KBM-7 (cell line): ENCODE results near the gene TLCD1.

ENCODE experiments used
- DNase-seq: peaks from one replicate; pipeline ENCODE4 v3.0.0-alpha.2; 2015
- in situ Hi-C: fragments of 300-500 bp; cut with MboI; formaldehyde crosslinking; loops from 2 replicates; pipeline ENCODE4 v1.14.3; 2020; ENCODE audit warnings: low sequenced_read_pairs, low pct_unique_long_range_greater_than_20kb, mixed read lengths

TLCD1 gene

DNA sequence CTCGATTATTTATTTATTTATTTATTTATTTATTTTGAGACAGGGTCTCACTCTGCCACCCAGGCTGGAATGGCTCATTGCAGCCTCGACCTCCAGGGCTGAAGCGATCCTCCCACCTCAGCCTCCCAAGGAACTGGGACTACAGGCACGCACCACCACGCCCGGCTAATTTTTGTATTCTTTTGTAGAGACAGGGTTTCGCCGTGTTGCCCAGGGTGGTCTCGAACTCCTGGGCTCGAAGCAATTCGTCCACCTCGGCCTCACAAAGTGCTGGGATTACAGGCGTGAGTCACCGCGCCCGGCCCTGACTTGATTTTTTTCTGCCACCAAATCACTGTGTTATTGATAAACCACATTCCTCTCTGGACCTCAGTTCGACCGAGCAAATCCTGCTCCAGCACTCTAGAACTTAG, 7.0 kb downstream of the TLCD1 start:
- in situ Hi-C loops, result no loop called here
- no peak for DNase-seq

DNA sequence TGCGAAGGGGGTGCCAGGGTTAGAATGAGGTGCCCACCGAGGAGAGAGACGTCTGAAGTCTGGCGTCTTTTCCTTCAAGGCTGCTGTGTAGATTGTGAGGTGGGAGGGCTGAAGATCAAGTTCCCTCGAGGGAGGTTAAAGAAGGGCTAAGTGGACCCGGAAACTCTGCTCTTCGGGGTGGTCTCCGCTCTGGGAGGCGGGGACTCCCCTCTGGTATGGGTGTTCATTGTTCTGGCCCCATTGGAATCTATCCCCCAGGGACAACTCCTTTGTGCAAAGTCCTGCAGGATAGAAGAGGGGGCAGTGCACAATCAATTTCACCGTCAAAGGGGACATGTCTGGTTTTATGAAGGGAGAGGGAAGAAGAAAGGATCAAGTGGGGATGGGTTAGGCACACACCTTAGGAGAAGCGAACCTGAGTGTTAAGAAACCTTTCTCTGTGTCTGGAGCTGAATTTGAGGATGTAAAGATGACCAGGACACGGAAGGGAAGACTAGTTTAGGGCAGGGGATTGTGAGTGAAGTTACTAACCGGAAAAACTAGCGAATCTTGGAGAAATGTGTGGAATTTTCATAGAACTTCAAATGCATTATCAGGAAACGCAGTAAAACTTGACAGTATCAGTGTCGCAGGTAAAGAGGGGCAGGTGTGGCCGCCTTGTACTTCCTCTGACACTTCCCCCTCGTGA, 7.6 kb downstream of the TLCD1 start:
- no peak for DNase-seq
- in situ Hi-C loops, result no loop called here

DNA sequence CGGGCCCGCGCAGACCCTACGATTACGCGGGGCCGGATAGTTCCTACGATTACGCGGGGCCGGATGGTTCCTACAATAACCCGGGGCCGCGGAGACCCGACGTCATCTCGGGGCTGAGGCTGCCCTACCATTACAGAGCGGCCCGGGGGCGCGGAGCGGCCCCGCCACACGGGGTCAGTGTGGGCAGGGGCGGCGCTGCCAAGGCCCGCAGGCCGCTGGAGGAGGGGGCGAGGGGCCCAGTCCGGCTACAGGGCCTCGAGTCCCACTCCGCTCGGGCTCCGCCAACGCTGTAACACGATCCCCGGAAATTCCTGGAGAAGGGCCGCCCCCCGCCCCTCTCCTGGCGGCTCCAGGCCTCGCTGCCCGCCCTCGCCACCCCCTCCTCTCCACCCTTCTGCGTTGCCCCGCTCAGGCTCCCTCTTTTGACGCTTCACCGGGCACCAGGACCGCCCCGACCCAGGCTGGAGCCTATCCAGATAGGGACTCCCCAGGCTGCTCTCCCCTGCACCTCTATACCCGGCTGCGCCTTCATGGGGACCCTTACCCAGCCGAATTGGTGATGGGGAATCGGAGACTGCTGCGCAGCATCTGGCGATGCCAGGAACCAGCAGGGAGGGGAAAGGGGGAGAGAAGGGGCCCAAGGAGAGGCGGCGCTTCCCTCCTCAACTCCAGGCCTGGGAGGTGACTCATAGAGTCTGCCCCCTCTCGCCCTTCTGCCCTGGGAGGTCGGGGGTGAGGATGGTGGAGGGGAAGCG, 8.3 kb downstream of the TLCD1 start, which contains the start of gene RAB34:
RAB34 (minus strand) TSS at position 291 of the 755 bp plus-strand sequence. CDS start 602 bp downstream, outside the sequence.
- in situ Hi-C loops, result no loop called here
- no peak for DNase-seq

DNA sequence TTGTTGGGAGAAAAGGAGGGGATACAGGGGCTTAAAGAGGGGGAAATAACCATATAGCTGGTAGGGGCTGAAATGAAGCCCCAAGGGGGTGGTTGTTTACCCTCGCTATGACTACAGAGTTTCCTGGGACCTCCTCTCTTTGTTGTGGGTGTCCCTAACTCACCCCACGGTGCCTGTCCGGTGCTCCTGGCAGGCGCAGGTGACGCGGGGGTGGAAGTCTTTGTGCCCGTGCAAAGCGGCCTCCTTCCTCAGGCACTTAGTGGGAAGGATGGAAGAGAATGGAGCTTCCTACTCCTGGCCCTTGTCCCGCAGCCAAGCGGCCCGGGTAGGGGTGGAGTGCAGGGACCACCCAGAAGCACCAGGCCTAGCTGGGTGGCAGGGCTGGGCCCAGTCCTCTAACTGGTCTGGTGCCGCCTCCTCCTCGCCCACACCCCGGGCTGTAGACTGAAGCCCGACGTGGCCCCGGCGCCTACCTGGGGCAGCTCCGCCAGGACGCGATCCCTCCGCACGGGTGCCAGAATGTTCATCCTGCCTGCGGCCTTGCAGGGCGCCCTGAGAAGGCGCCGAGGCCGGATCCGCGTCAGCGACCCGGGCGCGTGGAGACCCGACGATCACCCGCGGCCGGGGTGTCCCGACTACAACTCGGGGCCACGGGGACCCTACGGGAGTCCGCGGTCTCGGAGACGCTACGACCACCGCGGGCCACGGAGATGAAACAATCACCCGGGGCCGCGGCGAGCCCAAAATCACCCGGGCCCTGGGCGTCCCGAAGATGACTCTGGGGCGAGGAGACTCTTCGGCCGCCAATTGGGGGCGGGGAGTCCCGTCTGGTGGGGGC, 9.1 kb downstream of the TLCD1 start:
- in situ Hi-C loops, result no loop called here

DNA sequence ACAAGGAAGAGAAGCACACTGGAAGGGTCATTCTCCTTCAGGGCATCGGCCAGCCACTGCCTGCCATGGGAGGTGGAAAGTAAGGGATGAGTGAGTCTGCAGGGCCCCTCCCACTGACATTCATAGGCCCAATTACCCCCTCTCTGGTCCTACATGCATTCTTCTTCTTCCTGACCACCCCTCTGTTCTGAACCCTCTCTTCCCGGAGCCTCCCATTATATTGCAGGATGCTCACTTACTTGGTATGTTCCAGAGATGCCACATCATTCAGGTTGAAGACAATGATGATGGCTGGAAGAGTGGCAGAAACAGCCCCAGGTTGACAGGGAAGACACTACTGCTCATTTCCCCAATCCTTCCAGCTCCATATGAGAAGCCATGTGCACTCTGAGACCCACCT, 10.8 kb downstream of the TLCD1 start:
- in situ Hi-C loops, result no loop called here
- no peak for DNase-seq

More for the DNA sequence above, 9.1 kb downstream of the TLCD1 start:
- DNase-seq, result no peak

DNA sequence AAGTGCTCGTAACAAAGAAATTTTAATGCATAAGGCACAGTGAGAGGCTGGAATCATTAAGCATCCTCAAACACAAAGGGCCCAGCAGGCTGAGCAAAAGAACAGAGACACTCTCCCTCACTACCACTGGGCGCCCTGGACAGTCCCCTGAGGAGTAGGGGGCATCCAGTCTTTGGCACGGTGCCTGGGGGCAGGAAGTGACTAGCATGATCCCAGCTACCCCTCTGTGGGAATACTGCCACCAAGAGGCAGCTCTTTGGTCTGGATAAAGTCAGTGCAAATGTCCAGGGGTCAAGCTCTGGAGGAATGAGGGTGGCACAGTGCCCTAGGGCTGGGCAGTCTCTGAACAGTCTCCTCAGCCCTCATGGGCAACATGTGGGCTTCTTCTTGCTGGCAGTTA, 11.8 kb downstream of the TLCD1 start:
- DNase-seq, result no peak
- in situ Hi-C loops, result no loop called here

DNA sequence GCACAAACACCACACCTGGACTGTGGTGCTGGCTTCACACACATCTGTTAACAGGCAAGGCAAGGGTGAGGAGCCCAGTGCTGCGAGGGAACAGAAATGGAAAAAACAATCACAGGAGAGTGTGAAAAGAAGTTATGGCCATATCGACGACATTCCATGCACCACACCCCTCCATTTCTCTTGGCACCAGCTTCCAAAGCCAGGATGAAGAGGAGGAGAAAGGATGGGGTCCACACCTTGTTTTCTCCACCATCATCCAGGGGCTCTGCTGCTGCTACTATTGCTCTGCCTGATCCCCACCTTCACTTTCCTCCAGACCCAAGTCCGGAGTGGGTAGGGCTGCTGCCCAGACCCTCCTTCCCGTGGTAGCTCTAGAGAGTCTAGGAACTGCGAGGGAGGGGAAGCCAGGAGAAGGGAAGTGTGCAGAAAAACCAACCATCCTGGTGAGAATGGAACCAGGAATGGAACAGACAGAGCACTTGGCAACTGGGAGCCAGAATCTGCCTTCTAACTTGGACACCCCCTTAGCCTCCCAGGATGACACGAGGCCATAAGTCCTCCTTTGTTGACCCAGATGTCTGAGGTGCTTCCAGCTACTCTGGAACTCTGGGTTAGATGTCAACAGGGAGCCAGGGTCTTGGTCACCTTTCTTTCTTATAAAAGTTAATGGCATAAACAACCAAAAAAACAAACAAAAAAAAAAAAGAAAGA, 13.2 kb downstream of the TLCD1 start:
- in situ Hi-C loops, result no loop called here
- DNase-seq, result no peak

DNA sequence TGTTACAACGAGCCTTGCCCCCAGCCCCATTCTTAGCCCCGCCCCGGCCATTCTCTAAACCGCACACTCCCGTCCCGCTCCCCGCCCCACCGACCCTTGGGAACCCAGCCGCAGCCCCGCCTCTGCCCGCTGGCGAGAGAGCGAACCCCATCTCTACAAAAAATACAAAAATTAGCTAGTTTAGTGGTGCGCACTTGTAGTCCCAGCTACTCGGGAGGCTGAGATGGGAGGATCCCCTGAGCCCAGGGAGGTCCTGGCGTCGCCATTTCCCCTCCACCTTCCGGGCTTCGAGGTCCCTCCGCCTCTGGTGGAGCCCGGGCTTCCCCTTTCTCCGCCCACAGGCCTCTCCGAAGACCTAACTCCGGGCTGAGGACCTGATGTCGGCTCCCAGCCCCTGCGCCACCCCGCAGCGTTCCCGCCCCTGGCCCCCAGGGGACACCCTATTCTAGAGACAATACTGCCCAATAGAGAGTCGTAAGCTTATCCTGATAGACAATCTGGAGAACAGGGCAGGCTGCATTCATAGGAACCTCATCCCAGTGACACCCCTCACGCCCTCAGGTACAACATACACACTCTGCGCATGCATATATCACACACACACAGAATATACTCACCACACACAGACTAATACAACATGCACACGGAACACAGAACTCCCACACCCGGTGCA, 13.9 kb downstream of the TLCD1 start:
- DNase-seq, result peak; percentile 81
- in situ Hi-C loops, result no loop called here

DNA sequence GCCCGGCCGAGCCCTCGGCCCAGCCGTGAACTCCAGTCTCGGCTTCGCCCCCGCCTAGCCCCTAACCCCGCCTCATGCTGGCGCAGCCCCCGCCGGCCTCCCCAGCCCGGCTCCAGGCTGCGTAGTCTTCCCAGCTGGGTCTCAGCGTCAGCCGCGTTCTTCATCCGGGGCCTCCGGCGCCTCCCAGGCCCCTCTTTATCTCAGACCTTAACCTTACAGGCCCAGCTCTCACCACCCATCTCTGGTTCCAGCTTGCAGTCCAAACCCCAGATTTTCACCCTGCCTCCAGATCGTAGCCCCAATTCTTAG, 14.4 kb downstream of the TLCD1 start, which contains the start of gene PROCA1:
PROCA1 (minus strand) TSS at position 166 of the 309 bp plus-strand sequence. CDS start 228 bp downstream, outside the sequence.
- DNase-seq, result no peak
- in situ Hi-C loops, result no loop called here

DNA sequence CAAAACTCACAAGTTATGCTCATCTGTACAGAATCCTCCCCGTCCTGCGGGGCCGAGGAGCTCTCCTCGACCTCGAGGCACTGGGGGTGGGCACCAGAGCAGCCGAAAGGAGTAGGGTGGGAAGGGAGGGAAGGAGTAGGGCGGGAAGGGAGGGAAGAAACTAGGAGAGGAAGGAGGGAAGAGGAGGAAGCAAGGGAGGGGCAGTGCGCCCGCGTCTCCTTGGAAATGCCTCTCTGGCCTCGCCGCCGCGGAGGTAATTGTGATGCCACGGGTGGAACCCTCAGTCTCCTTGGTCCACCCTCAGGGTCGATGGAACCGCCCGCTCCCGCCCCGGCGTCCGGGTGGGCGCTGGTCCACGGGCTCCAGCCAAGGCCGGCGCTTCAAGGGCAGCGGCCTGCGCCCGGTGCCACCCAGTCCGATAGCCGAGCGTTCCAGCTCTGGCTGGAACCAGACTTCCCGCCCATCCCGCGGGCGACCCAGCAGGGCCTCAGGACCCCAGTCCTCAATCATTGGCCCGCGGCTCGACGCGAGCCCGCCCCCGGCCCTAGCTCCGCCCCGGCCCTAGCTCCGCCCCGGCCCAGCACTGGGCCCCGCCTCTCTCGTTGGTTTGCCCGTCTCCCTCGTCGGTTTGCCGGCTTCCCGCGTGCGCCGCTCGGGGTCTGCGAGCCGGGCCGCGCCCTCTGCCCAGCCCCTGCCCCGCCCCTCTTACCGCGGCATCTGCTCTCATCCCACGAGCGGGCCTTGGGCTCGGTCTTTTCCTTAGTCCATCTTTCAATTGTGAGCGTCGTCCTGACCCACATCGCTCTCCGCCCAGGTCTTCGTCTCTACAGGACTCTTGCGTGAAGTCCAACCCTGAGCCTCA, 14.9 kb downstream of the TLCD1 start:
- in situ Hi-C loops, result no loop called here

DNA sequence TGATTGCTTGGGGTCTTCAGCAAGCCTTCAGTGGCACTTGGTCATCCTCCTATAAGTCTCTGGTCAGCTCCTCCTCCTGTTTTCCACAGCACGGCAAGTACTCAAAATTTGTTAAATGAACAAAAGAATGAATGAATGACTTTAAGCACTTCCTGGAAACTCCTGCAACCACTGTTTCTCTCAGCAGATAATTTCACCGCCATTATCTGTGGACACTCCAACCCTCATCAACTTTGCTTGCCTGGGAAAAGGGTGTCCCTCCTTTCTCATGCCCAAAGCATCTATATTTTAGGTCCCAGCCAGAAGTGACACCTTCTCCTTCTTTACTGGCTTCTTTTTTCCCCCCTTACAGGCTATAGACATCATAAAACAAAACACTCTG, 18.7 kb downstream of the TLCD1 start:
- in situ Hi-C loops, result no loop called here
- DNase-seq, result no peak

More for the DNA sequence above, 14.9 kb downstream of the TLCD1 start:
- peak; percentile 95 for DNase-seq

DNA sequence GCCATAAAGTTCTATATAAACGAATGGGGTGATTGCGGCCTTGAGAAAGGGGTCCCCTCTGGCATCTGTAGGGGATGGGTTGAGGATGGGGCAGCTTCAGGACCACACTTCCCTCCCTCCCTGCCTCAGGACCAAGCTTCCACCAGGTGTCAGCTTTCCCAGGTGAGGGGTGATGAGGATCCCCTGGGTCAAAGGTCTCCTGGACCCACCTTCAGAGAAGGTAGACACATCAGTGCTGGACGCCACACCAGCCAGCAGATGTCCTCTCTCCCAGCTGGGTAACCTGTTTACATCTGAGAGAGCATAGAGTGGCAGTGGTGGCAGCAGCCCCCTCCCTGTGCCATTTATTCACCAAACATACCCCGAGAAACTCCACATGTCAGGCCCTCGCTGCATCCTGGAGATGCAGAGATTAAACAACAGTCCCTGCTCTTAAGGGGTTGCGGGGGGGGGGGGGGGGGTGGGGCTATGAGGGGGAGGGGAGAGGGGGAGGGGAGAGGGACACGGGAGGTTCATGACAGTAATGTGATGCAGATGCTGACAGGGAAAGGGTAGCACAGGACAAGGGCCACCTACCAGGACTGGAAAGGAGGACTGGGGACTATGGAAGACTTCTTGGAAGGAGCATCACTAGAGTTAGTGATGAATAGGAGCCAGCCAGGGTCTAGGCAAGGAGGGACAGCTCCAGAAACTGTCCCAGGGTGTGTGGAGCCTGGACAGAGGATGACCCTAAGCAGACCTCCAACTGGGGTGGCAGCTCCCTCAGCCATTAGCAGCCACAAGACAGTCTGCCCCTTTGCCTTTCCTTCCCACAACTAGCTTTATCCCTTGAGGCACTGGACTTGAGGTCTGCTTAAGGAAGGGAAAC, 19.3 kb downstream of the TLCD1 start:
- no peak for DNase-seq
- in situ Hi-C loops, result no loop called here

DNA sequence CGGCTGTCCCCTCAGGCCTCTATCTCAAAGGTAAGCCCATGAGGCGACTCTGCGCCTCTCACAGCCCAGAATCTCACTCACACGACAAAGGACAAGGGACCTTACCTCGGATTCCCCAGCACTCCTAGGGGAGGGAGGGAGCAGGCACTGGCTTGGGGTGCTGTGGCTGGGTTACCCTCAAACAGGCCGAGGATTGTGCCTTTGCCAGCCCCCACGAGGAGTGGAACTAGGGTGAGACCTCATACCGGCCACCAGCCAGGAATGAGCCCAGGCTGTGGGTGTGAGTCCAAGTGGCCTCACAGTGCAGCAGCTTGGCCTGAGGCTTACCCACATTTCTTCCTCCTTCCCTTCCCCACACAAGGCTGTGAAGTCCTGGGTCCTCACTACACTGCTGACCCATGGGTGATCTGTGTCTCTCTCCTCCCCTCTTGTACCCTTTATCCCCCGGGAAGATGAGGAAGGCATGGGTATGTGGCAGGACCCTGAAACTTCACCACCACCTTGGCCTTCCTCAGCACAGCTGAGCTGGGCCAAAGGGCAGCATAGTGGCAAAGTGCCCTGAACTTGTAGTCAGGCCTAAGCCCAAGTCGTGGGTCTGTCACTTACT, 20.2 kb downstream of the TLCD1 start:
- in situ Hi-C loops, result no loop called here
- DNase-seq, result no peak

DNA sequence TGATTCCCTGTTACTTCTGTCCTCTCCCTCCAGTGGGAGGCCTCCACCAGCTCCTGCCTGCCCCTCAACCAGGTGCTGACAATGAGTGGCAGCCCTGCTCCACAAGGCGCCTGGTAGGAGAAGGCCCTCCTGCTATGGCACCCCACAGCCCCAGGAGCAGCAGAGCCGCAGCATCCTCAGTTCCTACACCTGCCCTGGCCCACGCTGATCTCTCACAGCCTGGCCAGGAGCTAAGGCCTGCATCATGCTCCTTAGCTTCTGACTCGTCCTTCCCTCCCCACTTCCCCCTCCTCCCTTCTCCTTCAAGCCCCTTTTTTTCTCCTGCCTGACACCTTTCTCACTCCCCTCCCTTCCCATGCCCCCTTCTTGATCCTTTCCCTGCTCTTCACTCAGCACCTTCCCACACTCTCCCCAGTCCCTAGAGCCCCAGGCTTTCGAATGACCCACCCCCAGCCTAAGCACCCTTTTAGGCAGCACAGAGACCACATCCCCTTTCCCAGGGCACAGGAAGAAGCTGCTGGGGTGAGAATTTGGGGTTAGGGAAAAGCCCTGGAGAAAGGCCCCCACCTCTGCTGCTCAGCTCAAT, 20.9 kb downstream of the TLCD1 start:
- no peak for DNase-seq
- in situ Hi-C loops, result no loop called here

DNA sequence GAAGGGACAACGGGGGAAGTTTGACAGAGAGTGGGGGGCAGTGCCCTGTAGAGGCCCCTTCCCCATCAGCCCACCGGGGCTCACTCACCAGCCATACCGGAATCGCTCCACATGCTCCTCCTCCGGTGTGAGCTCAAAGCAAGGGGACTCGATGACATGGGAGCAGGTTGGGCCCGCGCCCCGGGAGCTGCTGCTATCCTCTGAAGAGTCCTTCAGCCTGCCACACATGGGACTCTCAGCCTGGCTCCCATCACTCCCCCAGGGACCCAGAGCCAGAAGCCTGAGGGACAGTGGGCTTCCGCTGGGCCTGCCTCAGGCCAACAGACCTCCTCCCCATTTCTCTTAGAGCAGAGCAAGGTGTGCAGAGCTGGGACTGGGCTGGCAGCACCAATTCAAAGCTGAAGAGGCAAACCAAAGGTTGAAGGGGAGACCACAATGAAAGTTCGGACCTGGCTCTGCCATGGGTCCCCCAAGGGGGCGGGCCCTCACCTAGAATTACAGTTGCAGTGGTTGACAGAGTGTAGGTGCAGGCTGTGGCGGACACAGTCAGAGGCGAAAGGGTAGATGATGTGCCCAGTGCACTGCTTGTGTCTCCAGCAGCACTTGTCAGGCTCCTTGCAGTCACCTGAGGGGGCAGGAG, 21.7 kb downstream of the TLCD1 start:
- in situ Hi-C loops, result no loop called here
- no peak for DNase-seq
